GM19372 (cell line): ENCODE results near the gene LGSN.
"Not testable (repeated sequence)": the region's sequence is repeated elsewhere in the genome, so short reads cannot be mapped to it uniquely, and the experiment has no call there.

Experiments
- ATAC-seq: cut with Tn5 transposase; IDR thresholded peaks from one replicate; pipeline ENCODE4 v1.9.1; 2021; ENCODE audit warnings: mild to moderate bottlenecking, low read depth, moderate library complexity; ENCODE audit not compliant: unreplicated experiment

The LGSN gene

GRCh38 chr6:63246581-63246980, 73.2 kb downstream of the LGSN start:
- no peak for ATAC-seq

GRCh38 chr6:63245909-63246308, 73.9 kb downstream of the LGSN start:
- ATAC-seq = no peak

- no peak for ATAC-seq
These were observed 74.4 kb downstream of the LGSN start for GRCh38 chr6:63245420-63245819.

- ATAC-seq = no peak
These were observed 83.4 kb downstream of the LGSN start for GRCh38 chr6:63236398-63236817.

GRCh38 chr6:63230511-63230910, 89.3 kb downstream of the LGSN start:
- ATAC-seq = not testable (repeated sequence)

GRCh38 chr6:63230027-63230426, 89.8 kb downstream of the LGSN start:
- not testable (repeated sequence) for ATAC-seq

GRCh38 chr6:63227928-63228894, 91.6 kb downstream of the LGSN start:
- ATAC-seq = not testable (repeated sequence)

GRCh38 chr6:63225987-63226386, 93.8 kb downstream of the LGSN start:
- not testable (repeated sequence) for ATAC-seq
